Hypothalamus (tissue), 51 donors: ENCODE measurements around the gene MEIKIN.
"Not testable (repeated sequence)": the region's sequence is repeated elsewhere in the genome, so short reads cannot be mapped to it uniquely, and the experiment has no call there.

Experiments used
- DNase-seq, 51 donors: peaks; one replicate each; lab custom pipeline; 2025; lab: John Stamatoyannopoulos, UW

Gene MEIKIN

DNA sequence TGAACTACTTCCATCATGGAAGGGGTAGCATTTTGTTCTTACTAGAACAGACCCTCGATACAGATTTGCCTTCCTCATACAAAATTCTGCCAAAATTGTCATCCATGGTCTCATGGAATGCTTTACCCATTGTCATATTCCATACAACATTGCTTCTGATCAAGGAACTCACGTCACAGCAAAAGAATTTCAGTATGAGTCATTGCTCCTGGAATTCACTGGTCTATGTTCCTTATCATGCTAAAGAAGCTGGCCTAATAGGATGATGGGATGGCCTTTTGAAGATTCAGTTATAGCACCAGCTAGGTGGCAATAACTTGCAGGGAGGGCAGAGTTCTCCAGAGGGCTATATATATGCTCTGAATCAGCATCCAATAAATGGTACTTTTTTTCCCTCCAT is 130.5 kb downstream of the MEIKIN start:
- DNase-seq: no peak

DNA sequence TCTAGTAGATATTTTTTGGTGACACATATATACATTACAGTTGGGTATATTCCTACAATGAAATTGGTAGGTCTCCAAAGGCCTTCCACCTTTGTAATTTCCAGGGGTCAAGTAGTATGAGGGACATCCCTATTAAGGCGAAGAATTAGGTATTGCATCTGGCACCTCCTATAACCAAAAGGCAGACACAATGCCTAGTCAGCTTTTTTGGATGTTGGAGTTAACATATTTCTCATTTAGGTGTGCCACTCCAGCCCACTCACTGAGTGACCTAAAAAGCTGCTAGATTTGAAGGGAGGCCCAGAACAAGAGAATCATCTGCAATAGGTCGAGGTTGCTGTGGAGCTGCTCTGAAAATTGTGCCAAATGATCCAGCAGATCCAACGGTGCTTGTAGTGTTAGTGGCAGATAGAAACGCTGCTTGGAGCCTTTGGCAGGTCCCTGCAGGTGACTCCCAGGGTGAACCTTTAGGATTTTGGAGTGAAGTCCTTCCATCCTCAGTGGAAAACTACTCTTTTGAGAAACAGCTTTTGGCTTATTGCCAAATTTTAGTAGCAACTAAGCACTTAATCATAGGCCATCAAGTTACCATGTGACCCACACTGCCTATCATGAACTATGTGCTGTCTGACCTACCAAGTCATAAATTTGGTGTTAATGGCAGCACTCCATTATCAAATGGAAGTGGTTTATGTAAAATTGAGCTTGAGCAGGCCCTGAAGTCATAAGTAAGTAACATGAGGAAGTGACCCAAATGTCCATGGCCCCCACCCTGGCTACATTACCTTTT is 132.9 kb downstream of the MEIKIN start:
- no peak for DNase-seq

DNA sequence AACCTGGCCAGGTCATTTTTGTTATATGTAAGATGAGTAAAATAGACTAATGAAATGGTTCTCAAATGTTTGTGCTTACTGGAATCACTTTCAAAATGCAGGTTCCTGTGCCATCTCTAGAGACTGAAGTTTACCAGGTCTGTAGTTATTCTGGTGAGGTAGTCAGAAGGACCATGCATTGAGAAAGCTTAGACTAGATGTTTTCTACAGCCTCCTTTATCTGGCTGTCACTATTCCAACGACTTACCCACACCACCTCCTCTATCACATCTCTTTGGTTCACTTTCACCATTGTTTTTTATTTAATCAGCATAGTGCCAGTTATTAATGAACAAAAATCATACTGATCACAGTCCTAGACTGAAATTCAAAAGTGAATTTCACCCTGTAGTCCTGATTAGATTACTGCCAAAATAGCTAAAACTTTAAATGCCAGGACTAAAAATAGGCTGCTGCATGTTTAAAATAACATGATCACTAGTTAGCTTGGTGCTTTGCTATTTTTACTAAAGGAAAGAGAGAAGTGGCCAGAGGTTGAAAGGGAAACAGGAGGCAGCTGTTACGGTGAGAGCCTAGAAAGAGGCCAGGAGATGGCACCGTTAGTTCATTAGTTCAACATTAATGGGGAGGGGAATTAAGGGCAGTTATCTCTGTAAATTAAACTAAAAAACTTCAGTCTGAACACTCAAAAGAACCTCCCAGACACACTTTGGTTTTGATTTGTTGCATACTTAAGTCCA is 134.8 kb downstream of the MEIKIN start:
- DNase-seq: peak in 5 of 51 donors; percentile 1 to 7 (median 2)

DNA sequence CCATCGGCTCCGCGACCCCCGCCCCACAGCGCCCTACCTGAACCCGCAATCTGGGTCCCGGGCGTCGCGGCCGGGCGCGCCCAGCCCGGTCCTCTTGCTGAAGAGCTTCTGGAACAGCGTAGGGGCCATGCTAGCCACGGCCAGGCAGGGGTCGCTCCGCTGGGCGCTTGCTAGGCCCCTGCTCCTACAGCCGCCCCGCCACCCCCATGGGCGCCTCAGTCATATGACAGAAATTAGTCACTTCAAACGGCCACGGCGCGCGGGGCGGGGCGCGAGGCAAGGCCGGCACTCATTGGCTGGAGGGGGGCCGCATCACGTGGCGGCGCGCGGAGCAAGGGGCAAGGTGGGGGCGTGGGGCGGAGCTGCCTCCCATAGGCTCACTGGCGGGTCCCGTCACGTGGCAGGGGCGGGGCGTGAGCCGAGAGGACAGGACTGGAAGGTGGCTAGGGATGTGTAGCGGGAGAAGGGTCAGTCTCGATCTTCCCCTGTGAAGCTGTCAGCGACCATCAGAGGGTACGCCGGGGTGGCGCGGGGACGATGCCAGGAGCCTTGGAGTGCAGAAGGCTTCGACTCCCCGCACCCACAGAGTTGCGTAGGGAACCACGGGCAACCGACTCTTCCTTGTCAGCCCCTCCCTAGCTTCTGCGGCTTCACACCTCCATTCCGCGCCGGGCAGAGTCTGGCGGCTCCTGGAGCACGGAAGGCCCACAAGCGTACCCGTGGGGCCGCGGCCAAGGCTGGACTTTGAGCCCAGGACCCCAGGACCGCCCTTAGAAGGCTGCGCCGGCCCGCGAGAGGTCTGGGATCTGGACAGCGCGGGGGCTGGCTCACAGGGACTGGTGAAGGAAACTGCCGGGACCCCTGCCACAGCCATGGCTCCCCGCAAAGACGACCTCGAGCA is 148.4 kb downstream of the MEIKIN start, which contains the start of gene FNIP1:
FNIP1 (minus strand) TSS at position 225 of the 901 bp plus-strand sequence; CDS start at position 129, 96 bp downstream.
- peak; percentile 87 to 100 (median 99) for DNase-seq

- DNase-seq: peak in 48 of 51 donors; percentile 18 to 80 (median 58)
Observed at GRCh38 chr5:131795879-131796792, 149.3 kb downstream of the MEIKIN start.

DNA sequence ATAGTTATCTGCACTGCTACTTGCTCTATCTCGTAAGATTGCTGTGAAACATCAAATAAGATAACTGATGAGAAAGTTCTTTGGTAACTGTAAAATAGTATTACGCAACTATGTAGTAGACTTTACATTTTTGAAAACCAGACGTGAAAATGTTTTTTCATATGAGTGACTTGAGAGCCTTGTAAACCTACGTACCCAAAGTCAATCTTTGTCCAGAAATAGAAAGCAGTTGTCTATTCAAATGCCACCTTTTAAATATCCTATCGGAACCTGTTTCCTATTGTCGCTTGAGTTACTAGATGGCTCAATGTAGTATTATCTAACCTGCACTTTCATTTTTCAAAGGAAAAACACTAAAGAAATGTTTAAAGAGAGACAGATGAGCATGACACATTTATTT is 150.2 kb downstream of the MEIKIN start:
- DNase-seq: no peak

DNA sequence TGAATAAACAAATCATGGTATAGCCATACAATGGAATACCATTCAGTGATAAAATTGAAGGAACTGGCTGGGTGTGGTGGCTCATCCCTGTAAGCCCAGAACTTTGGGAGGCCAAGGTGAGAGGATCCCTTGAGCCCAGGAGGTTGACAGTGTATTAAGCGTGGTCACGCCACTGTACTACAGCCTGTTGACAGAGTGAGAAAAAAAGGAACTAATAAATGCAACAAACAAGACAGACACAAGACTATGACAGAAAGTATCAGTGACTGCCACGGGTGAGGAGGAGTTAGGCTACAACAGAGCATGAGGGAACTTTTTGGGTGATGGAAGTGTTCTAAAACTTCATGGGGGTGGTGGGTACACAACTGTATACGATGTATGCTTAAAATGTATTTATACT is 150.9 kb downstream of the MEIKIN start:
- no peak for DNase-seq

- no peak for DNase-seq
Observed at GRCh38 chr5:131792896-131793295, 152.6 kb downstream of the MEIKIN start.

GRCh38 chr5:131791866-131792265 is 153.6 kb downstream of the MEIKIN start:
- DNase-seq: no peak

DNA sequence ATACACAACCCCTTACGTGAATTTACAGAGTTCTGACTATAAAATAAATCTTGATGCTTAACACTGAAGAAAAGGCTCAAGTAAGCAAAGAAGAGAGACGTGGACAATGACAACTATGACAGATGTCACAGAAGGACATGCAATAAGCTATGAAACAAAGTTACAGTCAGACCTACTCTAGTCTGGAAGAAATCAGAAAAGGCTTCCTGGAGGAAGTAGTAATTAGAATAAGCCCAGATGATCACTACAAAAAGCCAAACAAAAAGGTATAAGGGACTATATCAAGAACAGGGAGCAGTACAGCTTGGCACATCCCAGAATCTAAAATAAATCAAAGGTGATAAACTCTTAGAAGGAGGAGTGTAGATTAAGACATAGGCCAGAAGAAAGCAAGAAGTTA is 154.9 kb downstream of the MEIKIN start:
- DNase-seq: no peak

- no peak for DNase-seq
Observed at GRCh38 chr5:131789765-131790164, 155.7 kb downstream of the MEIKIN start.

DNA sequence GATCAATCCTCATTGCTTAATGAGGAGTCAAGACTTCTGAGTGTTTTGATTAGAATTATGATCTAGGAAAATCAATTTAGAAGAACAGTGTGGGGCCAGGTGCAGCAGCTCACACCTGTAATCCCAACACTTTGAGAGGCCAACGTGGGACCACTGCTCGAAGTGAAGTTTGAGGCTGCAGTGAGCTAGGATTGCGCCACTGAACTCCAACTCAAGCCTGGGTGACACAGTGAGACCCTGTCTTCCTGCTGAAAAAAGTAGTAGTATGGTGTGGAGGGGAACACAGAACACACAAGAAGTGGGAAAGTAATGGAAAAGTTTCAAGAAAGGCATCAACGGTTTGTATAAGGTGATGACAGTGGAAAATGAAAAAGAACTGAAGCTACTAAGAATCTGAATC is 157.7 kb downstream of the MEIKIN start:
- DNase-seq: no peak

GRCh38 chr5:131786900-131787692 is 158.4 kb downstream of the MEIKIN start:
- DNase-seq: no peak

DNA sequence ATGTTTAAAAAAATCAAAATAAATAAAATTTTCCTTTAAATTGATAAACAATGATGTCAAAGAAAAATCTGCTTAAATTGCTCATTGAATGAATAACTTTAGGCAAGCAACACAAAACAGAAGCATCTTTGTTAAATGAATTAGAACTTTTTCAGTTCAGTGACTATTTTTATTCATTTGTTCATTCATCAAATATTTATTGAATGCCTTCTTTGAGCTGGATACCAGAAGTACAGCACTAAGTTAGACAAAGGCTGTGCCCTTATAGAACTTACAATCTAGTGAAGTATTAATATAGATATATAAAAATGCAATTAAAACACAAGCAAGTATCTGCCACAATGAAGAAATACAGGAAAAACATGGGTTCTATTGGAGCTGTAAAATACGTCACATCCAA is 159.4 kb downstream of the MEIKIN start:
- DNase-seq: no peak

DNA sequence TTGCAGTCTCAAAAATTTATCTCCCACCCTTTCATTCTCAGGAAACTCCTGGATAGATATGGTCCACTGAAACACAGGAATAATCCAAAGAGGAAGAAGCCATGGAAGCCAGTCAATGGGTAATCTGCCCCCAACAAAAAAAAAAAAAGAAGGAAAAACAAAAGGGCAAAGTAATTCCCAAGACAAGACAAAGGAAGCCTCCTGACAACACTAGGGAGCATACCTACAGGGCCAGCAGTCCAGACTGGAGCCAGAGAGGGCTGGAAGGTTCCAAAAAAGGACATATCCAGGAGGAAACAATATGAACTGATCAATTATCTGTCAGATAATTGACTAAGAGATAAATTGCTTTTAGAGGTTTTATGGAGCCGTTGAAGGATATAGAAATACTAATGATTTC is 161.6 kb downstream of the MEIKIN start:
- no peak for DNase-seq

DNA sequence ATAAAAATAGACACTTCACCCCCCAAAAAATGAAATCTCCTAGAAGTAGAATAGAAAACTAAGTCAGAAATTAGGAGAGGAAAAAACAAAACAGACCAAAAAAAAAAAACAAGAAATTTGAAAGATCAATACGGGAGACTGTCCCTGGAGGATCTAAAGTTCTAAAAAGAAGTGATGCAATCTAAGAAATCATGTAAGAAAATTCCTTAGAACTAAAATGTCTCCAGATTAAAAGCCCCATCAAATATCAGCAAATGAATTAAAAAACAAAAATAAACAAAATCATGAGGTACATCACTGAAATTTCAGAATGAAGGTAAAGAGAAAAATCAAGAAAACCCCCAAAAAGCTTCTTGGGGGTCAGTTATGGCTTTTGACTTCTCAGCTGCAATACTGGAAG is 162.1 kb downstream of the MEIKIN start:
- no peak for DNase-seq

- no peak for DNase-seq
Observed at GRCh38 chr5:131782717-131783116, 162.7 kb downstream of the MEIKIN start.

GRCh38 chr5:131778141-131778540 is 167.3 kb downstream of the MEIKIN start:
- DNase-seq: not testable (repeated sequence)

DNA sequence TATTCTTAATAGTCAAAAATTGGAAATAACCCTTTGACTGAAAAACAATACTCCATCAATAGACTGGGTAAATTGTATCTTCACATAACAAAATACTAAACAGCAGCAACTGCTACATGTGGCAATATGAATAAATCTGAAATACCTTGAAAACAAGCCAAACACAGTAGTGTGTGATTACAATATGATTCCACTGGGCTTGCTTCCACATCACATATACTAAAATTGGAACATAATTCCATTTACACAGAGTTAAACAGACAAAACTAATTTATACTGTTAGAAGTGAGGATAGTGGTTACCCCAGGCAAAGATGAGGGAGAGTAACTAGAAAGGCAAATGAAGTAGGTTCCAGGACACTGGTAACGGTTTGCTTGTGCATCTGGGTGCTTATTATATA is 169.0 kb downstream of the MEIKIN start:
- no peak for DNase-seq
